OCI-M2 (cell line): ENCODE data around the gene DAPK1.

Experiments
- DNase-seq: peaks from one replicate; lab custom pipeline; 2025; ENCODE audit not compliant: unreplicated experiment; lab: John Stamatoyannopoulos, UW

Gene DAPK1

DNA sequence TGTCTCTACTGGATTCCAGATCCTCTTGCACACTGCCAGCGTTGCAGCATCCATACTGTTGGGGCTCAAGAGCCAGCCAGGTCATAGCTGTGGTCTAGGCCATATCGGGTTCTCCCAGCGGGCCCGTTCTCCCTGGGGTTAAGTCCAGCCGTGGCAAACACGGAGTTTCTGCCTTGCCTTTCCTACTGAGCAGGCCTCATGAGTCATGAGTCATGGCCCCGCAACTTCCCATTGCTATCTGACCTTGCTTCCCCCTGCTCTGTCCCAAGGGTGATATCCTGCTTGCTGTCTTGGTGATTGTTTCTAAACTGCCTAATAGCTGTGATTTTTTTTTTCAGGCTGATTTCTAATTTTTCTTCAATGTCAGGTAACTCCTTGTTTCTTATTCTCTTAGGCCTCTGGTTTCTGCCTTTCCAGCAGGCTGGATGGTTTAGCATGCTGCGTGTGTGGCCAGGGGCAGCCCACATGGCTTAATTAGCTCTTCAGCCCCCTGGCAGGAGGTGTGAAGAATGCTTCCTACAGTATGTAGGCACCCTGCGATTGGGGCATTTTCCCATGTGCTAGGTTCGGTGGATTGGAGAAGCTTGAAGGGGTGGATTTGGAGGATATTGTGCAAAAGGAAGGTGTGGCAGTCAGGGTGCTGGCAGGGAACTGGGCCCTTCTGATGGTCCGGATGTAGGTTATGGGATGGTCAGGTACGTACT lies 18.7 kb downstream of the DAPK1 start:
- peak; percentile 37 for DNase-seq

DNA sequence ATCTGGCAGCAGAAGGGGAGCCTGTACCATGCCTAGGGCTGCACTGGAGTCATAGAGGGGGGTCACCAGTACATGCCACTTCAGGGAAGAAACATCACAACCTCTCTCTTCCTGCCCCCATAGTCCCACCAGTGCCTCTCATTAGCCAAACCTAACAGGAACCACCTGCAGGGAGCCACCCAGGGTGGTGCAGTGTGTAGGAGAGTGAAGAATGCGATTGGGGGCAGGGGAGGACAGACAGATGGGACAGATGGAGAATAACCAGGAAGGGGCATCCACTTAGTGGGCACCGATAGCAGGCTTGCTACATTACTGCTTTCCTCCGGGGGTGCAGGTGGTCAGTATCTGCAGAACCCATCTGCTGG lies 19.2 kb downstream of the DAPK1 start:
- no peak for DNase-seq

DNA sequence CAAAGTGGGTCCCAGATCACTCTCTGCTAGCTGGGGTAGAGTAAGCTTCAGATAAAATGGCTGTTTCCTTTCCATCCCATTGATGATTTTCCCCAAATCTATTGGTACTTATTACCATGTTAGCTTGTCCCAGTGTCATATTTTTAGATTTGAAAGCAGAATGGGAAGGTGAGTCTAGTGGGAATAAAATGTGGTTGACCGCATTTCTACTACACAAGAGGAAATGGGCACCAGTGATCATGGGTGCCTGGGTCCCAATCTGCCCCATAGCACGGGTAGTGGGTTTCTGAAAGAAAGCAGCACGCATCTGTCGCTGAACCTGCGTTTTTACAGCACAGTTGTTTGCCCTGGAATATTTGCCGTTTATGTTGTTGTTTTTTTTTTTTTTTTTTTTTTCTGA lies 20.1 kb downstream of the DAPK1 start:
- DNase-seq = no peak

DNA sequence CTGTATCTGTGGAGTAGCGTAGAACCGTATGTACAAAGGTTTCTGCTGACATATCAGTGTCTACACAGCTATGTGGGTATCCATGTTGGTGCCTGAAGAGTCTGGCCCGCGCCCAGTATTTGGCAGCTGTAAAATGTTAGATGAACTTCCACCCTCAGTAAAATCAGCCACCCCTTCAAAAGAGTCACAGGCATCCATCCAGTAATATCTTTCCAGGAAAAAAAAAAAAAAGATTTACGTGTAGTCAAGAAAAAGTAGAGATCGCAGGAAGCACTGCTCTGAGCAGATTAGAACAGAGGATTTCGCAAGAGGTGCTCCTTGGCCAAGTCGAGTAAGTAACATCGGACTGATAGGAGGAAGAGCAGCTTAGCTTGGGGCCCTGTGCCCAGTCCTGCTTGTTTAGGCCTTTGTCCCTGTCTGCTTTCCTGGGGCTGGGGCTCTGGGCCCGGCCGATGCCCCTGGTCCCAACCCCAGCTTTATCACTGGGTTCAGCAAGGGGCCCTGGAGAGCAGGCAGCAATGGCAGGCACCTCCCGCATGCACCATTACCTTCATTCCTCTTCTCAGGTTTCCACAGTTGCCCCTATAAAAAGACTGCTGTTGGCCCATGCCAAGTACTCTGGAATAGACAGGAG lies 21.2 kb downstream of the DAPK1 start:
- DNase-seq = peak; percentile 56

DNA sequence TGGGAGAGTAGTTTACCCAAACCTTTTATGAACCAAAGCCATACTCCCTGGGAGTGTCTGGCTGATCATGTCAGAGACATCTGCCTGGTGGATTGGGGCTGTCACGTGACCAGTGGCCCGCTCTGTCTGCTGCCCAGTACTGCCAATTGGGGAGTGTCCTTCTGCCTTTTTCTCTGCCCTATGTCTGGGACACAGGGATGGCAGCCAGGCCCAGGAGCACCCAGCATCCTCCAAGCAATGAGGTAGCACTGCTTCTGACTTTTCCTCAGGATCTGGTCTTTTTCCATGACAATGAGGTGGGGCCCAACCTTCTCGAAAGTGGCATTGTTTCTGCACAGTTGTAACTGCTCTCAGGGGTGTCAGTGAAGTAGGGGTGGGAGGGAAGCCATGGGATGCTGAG lies 21.8 kb downstream of the DAPK1 start:
- no peak for DNase-seq

DNA sequence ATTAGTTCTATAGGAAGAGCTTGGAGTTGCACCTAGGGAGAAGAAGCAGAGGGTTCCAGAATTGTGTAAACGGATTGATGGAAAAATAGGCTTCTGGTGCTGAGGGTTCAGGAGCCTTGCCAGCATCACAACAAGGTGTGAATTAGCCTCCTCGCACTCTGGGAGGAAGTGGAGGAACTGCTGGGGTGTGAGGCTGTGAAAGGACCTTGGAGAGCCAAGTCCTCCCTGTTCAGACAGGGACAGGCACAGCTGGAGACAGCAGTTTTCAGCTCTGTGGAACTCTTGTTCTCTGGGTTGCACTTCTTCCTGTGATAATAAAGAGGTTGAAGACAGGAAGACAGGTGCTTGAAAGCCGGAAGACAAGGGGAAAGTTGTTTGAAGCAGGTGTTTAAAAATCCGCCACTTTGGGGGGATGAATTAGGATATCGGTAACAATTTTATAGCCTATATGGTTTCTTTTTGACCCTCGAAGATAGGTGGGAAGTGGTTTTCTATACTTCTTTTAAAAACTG lies 22.6 kb downstream of the DAPK1 start:
- DNase-seq = no peak

DNA sequence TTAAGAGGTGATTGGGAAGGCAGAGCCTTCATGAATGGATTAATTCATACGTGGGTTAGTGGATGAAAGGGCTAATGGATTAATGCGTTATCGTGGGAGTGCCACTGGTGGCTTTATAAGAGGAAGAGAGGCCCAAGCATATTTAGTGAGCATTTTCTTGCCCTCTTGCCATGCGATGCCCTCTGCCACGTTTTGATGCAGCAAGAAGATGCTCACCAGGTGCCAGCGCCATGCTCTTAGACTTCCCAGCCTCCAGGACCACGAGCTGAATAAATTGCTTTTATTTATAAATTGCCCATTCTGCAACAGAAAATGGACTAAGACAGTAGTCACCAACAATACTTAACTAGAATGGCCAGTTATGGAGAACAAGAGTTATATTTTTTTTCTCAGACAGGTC lies 24.2 kb downstream of the DAPK1 start:
- DNase-seq = no peak

DNA sequence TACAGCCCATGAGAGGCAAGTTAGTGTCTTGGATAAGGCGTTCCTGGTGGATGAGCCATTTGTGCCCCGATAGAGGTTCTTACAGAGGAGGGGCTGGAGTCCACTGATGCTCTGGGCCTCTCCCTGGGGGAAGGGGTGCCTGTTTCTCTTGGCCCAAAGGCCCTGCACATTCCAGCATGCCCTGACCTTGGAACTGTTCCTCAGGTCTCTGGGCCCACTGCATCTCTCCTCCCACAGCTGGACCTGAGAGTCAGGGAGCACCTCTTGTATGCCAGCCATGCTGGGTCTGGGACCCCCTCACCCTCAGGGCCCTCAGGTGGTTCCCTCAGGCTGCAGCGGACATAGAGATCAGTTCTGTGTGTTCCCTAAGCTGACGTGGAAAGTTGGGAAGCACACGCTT lies 26.4 kb downstream of the DAPK1 start:
- no peak for DNase-seq

DNA sequence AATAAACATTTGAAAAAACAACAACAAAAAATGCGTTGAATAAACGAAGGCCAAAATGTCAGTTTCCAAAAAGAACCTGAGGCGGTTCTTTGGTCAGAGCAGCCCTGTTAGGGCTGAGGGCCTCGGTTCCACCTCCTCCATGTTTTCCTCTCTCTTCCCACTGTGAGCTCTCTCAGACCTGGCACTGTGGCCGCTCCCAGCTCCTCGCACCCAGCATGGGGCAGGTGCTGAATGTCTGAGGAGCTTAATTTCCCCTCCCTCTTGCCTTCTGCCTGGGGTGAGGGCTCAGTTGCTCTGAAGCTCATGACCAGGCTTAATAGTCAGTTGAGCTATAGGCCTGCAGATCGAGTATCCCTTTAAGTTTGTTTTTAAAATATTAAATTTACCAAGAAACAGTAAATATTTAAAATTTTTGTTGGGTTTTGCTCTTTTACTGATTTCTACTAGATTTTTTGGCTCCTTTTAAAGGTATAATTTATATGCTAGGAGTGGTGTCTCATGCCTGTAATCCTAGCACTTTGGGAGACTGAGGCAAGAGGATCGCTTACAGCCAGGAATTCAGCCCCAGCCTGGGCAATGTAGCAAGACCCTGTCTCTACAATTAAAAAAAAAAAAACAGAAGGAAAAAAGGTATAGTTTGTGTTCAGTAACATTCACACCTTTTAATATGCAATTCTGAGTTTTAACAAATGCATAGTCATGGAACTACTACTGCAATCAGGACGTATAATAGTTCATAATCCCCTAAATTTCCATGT lies 28.1 kb downstream of the DAPK1 start:
- DNase-seq = no peak

DNA sequence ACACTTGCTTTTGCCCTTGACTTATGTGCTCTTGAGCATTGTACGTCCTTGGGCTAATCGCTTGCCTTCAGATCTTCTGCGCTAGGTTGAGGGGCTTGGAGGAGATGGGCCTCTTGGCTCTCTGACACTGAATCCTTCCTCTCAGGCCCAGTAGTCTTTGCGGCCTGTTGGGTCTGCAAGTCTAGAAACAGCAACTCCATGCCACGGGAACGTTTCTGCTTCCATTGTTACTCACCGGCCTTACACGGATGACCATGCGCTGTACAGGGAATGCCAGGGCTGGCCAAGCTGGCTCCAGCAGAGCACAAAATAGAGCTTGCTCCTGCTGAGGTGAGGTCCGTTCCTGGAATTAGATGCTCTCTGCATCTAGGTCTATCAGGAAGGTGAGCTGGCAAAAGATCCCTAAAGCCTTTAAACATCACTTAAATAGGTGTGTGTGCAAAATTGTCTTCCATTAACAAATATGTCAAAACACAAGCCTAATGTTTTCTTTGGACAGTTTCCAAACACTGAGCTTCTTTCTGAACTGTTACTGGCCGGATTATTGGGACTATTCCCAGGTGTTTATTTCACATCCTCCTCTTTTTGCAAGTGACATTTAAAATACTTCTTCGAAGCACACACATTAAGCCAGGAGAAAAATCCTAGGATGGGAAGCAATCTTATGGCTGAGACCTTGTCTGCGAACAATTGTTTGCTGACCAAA lies 29.7 kb downstream of the DAPK1 start:
- DNase-seq = no peak

DNA sequence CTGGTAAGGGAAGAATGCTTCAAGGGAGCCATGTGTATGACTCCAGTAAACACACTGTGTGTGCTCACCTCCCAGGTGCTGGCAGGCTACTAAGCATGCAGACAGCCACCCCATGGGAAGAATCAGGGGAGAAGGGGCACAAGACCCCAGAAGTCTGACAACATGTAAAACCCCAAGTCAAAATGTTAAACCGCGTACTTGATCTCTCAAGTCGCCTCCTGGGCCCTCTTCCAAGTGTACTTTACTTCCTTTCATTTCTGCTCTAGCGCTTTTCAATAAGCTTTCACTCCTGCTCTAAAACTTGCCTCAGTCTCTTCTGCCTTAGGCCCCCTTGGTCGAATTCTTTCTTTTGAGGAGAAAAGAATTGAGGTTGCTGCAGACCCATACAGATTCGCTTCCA lies 31.3 kb downstream of the DAPK1 start:
- no peak for DNase-seq

DNA sequence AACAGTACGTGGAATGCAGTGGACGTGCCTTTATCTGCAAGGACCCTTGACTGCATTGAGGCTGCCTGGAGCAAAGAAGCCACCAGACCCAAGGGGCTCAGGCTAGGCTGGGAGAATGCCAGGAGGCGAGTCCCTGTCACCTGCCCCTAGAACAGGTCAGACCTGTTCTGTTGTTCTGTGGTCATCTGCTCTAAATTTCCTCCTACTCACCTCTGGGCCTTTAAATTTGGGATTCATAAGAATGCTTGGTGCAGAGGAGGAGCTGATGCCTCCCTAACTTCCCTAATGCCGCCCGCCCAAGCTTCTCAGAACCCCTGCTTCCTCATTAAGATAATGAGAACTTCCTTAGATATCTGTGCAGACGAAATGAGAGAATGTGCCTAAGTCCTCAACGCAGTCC lies 32.0 kb downstream of the DAPK1 start:
- no peak for DNase-seq

DNA sequence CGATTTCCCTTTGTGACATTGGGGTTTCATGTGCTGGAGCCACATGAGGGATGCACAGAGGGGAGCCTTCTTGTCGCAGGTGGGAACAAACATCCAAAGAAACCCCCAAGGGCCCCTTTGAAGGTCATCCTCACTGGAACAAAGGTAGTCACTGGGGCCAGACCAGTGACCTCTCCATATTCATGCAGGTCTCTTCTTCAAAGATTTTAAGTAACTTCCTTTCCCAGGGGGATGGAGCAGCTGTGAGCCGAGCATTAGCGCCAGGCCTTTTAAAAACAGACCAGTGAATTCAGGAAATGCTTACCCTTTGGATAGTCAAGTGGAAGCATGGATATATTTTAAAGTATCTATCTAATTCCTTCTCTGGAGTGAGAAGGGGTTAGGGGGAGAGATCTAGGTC lies 33.0 kb downstream of the DAPK1 start:
- no peak for DNase-seq

DNA sequence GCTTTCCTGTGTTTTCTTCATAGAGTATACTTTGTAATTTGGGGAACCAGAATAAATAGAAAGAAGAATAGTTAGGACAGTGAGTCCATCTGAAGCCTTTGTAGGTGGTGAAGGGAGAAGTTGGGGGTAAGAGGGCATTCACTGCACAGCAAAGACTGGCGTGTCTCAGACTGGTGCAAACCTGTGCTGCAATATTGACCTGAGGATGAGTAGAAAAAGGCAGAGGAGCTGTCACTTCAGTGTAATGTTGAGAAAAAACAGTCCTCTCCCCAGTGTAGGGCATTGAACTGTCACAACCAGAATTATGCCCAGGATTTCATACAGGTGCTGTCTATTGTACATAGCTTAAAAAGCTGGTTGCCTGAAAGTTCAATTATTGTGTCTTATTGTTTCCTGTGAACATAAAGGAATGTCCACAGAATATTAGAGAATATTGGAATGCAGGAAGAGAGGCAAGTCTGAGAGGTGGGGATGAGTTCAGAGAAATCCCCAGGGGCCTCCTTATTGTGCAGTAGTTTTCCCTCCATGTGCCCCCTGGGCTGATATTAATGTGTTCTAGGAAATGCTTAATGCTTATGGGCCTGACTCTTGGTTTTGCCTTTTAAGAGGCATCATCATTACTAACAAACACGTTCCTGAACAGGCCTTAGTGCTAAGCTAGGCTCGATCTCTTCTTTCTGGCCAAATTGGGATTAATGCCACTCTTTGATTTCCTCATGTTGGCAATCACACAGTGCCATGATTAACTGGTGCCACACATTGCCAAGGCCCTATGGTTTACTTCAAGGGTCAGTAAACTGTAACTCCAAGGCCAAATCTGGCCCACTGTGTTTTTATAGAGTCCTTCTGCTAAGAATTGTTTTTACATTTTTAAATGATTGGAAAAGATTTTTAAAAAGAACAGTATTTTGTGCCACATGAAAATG lies 34.0 kb downstream of the DAPK1 start:
- no peak for DNase-seq

DNA sequence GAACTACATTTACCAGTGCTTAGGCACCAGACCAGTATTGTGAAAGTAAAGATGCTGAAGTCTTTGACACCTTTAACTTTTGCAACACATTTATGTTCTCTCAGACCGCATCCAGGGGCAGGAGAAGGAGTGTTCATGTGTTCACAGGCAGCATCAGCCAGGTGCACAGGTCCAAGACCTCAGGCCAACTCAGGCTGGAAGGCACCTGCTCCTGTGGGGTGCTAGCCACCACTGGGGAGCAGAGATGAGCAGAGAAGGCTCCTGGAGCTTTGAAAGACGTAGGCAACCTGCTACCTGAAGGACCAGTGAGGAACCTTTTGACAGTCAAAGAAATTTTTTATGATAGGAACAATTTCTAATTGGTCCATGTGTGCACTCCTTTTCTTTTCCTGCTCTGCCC lies 35.6 kb downstream of the DAPK1 start:
- DNase-seq = no peak

DNA sequence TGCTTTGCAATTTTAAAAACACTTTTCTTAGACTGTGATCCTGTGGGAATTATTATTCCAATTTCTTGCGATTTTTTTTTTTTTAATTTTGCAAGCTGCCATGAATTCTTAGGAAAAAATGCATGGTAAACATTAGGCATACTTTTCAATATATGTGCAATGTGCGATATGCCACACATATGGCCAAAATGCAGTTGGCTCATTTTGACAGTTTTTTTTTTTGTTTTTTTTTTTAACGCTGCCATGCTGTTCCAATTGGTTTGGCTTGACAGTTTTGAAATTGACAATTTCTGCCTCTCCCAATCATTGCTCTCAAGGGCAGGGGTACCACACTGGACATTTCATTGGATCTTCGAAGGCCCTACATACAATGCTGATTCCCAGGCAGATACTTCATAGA lies 36.4 kb downstream of the DAPK1 start:
- DNase-seq = no peak

DNA sequence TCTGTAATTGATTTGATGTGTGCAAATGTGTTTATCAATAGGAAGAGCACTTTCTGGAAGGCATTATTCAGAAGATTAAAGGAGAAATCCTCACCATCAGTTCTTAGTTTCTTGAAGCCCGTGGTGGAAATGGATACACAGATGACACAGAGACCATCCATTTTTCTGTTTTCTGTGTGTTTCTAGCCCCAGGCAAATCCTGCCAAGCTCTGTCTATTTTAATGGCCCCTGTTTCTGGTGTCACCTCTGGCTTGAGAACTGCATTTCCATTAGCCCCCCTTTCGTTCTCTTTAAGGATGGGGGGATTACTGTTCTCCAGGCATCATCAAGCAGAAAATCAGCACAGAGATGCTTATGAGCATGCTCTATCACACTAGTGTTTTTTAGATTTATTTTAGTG lies 37.3 kb downstream of the DAPK1 start:
- DNase-seq = no peak

DNA sequence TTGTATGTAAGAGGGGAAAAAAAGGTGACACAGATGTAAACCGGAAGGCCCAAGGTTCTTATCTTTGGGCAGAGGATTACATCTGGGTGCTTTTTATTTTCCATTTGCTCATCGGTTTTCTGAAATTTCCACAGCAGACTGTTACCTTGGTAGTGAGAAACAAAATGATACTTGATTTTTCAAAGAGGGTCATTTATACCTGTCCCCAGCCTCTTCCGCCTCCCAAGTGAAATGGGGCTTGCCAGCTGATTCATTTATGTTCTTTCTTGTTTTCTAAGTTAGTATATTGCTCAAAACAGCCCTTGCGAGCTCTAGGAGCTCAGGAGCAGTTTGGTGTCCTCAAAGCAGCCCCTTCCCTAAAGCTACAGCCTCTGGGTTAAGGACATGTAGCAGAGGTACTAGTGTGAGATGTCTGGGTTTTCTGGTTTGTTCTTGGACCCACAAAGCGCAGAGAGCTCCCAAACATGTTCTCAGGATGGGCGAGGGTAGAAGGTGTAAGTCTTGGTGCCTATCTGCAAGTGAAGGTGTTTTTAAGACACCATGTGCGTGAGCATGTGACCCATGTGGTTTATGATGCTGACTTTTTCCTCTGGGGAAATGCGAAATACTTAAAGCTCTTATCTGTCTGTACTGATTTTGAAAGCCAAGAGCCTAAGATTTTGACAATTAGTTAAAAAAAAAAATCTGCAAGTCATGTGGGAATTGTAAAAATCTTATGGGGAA lies 38.3 kb downstream of the DAPK1 start:
- DNase-seq = no peak

DNA sequence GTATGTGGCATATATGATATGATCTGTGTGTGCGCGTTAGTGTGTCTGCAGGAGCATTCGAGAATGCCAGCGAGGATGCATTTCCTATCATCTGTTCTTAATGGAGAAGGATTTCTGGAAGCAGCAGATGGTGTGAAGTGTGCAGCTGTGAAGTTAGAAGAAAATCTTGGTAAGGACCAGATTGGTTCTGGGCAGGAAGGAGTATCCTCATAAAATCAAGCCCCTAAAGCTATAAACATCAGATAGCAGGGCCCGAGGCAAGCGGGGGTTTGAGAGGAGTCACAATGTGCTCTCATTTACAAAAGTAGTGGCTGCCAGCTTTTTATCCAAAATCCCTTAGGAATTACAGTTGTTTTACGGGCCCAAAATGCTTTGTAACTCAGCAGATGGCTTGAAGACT lies 40.0 kb downstream of the DAPK1 start:
- no peak for DNase-seq
